GM12875 (cell line): ENCODE results near the gene FKBP15.

Source experiments
- H3K4me3 ChIP-seq: one replicate; pipeline ENCODE4 v1.5.1; 2011; ENCODE audit warnings: low read depth, low read length, control low read depth
- CTCF ChIP-seq: IDR thresholded peaks from 2 replicates; pipeline ENCODE4 v1.5.1; 2011; ENCODE audit warnings: low read depth, mild to moderate bottlenecking, control low read depth, inconsistent platforms, low read length, moderate library complexity, borderline replicate concordance; ENCODE audit not compliant: insufficient read depth

The FKBP15 gene

DNA sequence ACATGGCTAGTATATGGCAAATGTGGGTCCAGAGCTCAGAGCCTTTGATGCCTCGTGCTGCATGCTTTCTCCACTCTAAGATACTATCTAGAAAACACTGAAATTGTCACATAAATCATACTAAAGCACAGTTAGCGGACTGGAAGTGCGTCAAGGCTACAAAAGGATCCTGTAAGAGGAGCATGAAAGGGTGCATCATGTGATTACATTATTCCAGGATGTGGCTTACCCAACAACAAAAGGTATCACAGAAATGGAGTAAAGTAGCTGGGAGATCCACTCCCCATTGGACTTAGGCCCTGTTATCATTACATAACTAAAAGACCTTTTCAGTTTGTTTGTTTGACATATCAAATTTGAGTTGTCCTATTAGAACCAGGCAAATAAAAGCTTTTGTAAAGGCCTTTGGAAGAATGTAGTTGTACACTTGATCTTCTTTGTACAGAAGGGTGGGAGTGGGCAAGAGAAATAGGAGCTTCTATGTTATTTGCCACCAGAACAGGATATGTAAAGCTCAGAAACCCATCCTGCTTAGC is 7.1 kb upstream of the FKBP15 start:
- H3K4me3 ChIP-seq, result no peak overlapping the region
- TF ChIP-seq CTCF, result no peak

GRCh38 chr9:113227436-113227835 is 6.4 kb upstream of the FKBP15 start:
- TF ChIP-seq CTCF, result no peak

DNA sequence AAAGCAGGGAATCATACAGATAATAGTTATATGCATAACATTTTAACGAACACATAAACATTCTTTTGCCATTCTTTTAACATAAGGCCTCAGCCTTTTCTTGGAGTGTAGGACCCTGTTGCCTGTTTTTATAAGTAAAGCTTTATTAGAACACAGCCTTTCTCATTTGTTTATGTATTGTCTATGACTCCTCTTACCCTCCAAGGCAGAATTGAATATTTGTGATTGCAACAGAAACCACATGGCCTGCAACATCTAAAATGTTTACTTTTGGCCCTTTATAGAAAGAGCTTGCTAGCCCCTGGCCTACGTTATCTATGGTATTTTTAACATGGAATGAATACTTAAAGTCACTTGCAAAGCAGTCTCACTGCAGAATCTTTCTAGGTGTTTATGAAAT is 2.9 kb upstream of the FKBP15 start:
- TF ChIP-seq CTCF, result no peak
- H3K4me3 ChIP-seq, result no peak overlapping the region

More at GRCh38 chr9:113227436-113227835, 6.4 kb upstream of the FKBP15 start:
- H3K4me3 ChIP-seq, result no peak overlapping the region

DNA sequence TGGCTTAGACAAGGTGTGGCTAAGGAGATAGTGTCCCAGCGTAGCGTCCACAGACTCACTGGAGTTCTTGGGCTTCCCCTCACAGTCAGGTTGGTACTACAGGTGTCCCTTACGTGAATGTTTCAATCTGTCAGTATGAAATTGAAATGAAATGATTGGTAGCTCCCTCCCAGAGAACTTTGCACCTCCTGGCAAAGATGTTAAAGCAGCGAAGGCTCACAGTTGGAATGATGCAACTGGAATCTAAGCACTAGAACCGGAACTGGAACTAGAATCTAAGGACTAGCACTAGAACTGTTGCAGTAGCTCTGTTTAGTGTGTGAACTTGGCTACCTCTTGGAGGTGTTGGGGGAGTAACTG is 1.4 kb upstream of the FKBP15 start:
- H3K4me3 ChIP-seq, result peak overlapping the region; percentile 91
- TF ChIP-seq CTCF, result no peak

GRCh38 chr9:113221800-113222481 is 864 bp upstream of the FKBP15 start:
- H3K4me3 ChIP-seq, result peak overlapping the region; percentile 91
- no peak for TF ChIP-seq CTCF

DNA sequence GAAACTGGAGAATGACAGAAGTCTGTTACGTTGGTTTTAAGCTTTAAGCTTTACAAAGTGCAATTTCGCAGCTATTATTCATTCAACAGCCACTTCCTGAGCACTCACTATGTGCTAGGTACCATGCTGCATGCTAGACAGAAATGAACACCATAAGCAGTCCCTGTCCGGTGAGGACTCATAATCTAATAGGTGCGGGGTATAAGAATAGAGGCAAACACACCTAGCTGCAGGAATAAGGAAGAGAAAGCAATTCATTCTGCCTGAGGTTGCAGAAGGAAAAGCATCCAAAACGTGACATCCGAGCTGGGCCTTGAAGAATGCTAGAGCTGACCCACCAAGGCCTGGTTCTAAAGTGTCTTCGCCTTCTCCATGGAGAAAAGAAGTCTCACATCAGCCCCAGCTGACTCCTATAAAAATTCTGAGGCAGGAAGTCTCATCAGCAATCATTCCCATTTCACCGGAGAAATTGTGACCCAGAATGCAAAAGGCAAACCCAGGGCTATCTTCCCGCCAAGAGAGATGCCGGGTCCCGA is 542 bp downstream of the FKBP15 start:
- TF ChIP-seq CTCF, result no peak
- H3K4me3 ChIP-seq, result peak overlapping the region; percentile 79

DNA sequence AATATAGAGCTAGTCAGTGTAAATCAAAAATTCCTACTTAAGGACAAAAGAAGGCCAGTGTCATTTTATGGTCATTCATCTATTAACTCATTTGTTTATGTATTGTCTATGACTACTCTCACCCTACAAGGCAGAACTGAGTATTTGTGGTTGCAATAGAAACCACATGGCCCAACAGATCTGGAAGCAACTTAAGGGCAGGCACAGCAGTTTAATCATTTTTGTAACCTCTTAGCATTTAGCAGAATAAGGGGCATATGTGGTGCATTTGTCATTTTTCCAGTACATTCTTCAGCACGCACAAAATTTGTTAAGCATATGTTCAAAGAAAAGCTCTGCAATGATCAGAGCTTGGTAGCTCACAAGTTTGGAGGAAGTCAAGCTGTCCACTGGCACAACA is 1.1 kb downstream of the FKBP15 start:
- no peak for TF ChIP-seq CTCF
- H3K4me3 ChIP-seq, result peak overlapping the region; percentile 79
